Thoracic aorta (tissue), 2 donors: Measurements from ENCODE around the gene MTPN. TPM values are rescaled to one million over a fixed set of nuclear protein-coding genes. Genes with fewer than 3 reads are reported as not detected.

Experiments used
- ATAC-seq: fragments of 150-250 bp; one replicate; pipeline ENCODE4 v1.8.0; 2017; ENCODE audit warnings: low read depth; ENCODE audit not compliant: insufficient number of reproducible peaks, low FRiP score
- DNase-seq: peaks from one replicate; pipeline ENCODE4 v3.0.0-alpha.2; 2020; ENCODE audit warnings: low spot score
- H3K27ac ChIP-seq, 2 donors: fragments of 200-600 bp; sonication (generic); 1 replicate in 1 of 2; 2 replicates in 1 of 2; pipeline ENCODE4 v1.5.1; 2016; ENCODE audit warnings: mild to moderate bottlenecking in 2 of 2, moderate library complexity in 2 of 2
- H3K27me3 ChIP-seq: fragments of 200-600 bp; sonication (generic); replicated peaks from 2 replicates; pipeline ENCODE4 v1.6.0; 2016; ENCODE audit warnings: mild to moderate bottlenecking; ENCODE audit not compliant: insufficient read depth
- H3K36me3 ChIP-seq: fragments of 200-600 bp; sonication (generic); one replicate; pipeline ENCODE4 v1.5.1; 2016
- H3K4me1 ChIP-seq, 2 donors: fragments of 200-600 bp; sonication (generic); 1 replicate in 1 of 2; 2 replicates in 1 of 2; pipeline versions ENCODE4 v1.5.1 to v1.6.0; 2016; ENCODE audit warnings: low read depth in 2 of 2, mild to moderate bottlenecking in 1 of 2; ENCODE audit not compliant: control insufficient read depth in 1 of 2
- H3K4me3 ChIP-seq: fragments of 200-600 bp; sonication (generic); 2 replicates; pipeline ENCODE4 v1.5.1; 2016; ENCODE audit warnings: mild to moderate bottlenecking
- H3K9me3 ChIP-seq: fragments of 200-600 bp; sonication (generic); 2 replicates; pipeline ENCODE4 v1.5.1; 2016
- total RNA-seq, 2 donors: library from RNA; depleted of rRNA; stranded (reverse); fragments of >200 nt; gene quantifications; one replicate each; pipeline versions ENCODE4 v1.1.0 to v1.2.3, GENCODE V29; 2016
- TF ChIP-seq, protein P1 (sequence below): fragments of 200-600 bp; sonication (generic); IDR thresholded peaks from one replicate; pipeline ENCODE4 v1.5.1; 2019; ENCODE audit warnings: antibody characterized with exemption

MTPN gene
- total RNA-seq, 2 donors from 2014 or later: 87.2 to 95.0 TPM

DNA sequence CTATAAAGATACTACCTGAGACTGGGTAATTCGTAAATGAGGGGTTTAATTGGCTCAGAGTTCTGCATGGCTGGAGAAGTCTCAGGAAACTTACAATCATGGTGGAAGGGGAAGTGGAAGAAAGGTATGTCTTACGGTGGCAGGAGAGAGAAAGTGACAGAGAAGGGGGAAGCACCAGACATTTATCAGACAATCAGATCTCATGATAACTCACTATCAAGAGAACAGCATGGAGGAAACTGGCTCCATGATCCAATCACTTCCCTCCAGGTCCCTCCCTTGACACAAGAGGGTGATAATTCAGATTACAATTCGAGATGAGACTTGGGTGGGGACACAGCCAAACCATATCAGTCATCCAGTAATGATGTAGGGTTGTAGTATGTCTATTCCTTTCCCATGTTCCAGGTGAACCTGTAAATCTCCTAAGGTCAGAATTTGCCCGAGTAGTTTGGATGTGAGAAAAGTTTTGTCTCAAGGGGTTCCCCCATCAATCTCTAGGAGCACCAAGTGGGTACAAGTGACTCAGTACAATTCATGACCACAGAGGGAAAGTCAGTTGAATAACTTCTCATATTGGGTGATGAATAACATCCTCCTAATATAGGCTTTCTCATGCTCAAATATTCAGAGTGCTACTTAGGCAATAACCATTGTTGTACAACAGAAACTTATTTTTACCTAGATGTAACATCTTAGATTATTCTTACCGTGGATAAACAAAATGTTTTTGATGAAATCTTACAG lies 39.7 kb upstream of the MTPN start:
- TF ChIP-seq, protein P1, sequence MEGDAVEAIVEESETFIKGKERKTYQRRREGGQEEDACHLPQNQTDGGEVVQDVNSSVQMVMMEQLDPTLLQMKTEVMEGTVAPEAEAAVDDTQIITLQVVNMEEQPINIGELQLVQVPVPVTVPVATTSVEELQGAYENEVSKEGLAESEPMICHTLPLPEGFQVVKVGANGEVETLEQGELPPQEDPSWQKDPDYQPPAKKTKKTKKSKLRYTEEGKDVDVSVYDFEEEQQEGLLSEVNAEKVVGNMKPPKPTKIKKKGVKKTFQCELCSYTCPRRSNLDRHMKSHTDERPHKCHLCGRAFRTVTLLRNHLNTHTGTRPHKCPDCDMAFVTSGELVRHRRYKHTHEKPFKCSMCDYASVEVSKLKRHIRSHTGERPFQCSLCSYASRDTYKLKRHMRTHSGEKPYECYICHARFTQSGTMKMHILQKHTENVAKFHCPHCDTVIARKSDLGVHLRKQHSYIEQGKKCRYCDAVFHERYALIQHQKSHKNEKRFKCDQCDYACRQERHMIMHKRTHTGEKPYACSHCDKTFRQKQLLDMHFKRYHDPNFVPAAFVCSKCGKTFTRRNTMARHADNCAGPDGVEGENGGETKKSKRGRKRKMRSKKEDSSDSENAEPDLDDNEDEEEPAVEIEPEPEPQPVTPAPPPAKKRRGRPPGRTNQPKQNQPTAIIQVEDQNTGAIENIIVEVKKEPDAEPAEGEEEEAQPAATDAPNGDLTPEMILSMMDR: no peak
- DNase-seq (no peak), ATAC-seq (no peak)
- H3K27me3 ChIP-seq: no peaks in the 10 kb centered on the region
- H3K36me3 ChIP-seq: no peaks in the 10 kb centered on the region
- H3K4me3 ChIP-seq: no peak overlapping the region
- H3K4me1 ChIP-seq: no peaks in the 10 kb centered on the region
- no peaks in the 10 kb centered on the region for H3K9me3 ChIP-seq
- no peak overlapping the region for H3K27ac ChIP-seq

DNA sequence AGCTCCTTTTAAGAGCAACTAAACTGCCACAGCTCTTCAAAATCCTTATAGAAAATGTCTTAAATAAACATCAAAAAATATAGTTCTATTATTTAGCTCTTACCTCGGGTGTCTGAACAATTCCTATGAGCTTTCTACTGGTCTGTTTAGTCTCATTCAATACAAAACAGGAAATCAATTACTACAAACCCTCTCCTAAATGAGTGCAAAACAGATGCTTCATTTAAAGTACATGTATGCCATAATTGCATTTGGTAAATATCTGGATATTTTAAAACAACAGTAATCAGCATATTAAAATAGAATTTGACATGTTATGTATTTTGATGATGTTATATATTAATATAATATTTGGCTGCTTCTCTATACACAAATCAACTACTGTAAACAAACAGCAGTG lies 38.5 kb upstream of the MTPN start:
- no peaks in the 10 kb centered on the region for H3K9me3 ChIP-seq
- TF ChIP-seq, protein P1: no peak
- H3K4me1 ChIP-seq: no peaks in the 10 kb centered on the region
- DNase-seq: no peak
- ATAC-seq: no peak
- H3K27ac ChIP-seq: no peak overlapping the region
- no peaks in the 10 kb centered on the region for H3K36me3 ChIP-seq
- no peaks in the 10 kb centered on the region for H3K27me3 ChIP-seq
- no peak overlapping the region for H3K4me3 ChIP-seq

DNA sequence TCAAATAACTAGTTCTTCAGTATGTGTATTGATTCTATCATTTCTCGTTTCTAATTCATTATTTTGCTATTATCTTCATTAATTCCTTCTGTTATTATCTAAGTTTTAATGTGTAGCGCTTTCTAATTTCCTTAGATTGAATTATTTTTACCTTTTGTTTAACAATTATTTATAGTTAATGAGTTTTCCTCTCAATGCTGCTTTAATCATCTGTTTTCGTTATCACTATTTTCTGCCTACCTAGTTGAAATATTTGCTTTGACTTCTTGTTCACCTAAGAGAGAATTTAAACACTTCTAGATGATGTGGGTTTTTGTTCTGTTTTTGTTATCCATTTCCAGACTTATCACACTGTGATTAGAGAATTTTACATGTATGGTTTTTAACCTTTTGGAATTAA lies 37.5 kb upstream of the MTPN start:
- H3K4me1 ChIP-seq: no peaks in the 10 kb centered on the region
- no peaks in the 10 kb centered on the region for H3K27me3 ChIP-seq
- H3K36me3 ChIP-seq: no peaks in the 10 kb centered on the region
- DNase-seq (no peak), ATAC-seq (no peak)
- H3K27ac ChIP-seq: no peak overlapping the region
- H3K4me3 ChIP-seq: no peak overlapping the region
- TF ChIP-seq, protein P1: no peak
- no peaks in the 10 kb centered on the region for H3K9me3 ChIP-seq

DNA sequence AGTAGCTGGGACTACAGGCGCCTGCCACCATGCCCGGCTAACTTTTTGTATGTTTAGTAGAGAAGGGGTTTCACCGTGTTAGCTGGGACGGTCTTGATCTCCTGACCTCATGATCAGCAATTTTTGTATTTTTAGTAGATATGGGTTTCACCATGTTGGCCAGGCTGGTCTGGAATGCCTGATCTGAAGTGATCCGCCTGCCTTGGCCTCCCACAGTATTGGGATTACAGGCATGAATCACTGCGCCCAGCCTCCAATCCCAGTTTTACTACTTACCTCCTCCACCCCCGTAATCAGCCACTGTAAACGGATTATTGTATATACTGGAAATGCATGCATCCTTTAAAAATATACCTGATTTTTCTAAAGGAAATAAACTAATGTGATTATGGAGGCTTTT lies 35.1 kb upstream of the MTPN start:
- TF ChIP-seq, protein P1: no peak
- Histone ChIP-seq H3K9me3 (no peaks in the 10 kb centered on the region), H3K27ac (no peak overlapping the region)

DNA sequence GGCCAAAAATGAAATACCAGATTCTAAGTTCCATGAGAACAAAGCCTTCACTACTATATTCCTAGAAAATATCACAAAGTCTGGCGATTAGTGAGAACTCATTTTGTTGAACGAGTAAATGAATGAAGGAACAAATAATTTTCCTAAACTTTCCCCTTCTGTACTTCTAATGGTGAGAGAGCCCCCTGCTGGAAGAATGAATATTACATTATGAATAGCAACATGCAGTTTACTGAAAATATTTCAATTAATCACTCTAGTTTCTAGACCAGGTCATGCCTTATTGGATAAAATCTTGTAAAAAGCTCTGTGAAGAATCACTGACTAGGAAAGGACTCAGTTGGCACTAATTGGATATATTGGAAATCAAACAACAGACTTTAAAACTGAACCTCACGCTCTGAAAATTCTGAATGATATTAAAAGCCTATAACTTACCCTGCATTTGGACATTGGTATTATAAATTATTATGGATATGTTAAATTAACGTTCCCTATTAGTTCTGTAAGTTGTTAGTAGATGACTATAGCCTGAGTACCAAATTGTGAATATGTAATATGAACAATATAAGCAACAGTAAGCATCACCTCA lies 32.4 kb upstream of the MTPN start:
- H3K4me3 ChIP-seq: no peak overlapping the region
- DNase-seq: no peak
- H3K27ac ChIP-seq: no peak overlapping the region
- H3K27me3 ChIP-seq: no peaks in the 10 kb centered on the region
- H3K36me3 ChIP-seq: no peaks in the 10 kb centered on the region
- no peaks in the 10 kb centered on the region for H3K9me3 ChIP-seq
- ATAC-seq: no peak
- H3K4me1 ChIP-seq: no peaks in the 10 kb centered on the region
- TF ChIP-seq, protein P1: peak; percentile 77

More for the DNA sequence above, 35.1 kb upstream of the MTPN start:
- Histone ChIP-seq H3K4me3 (no peak overlapping the region), H3K4me1 (no peaks in the 10 kb centered on the region), H3K36me3 (no peaks in the 10 kb centered on the region), H3K27me3 (no peaks in the 10 kb centered on the region)
- DNase-seq (no peak), ATAC-seq (no peak)
